GM23248 (cell line): ENCODE data around the gene CDC7.

Source experiments
- EZH2 ChIP-seq: fragments of 200-600 bp; sonication (generic); IDR thresholded peaks from 2 replicates; pipeline ENCODE4 v1.6.1; 2018; ENCODE audit warnings: antibody characterized with exemption, mild to moderate bottlenecking; ENCODE audit not compliant: insufficient read depth, poor library complexity, severe bottlenecking
- EZH2phosphoT487 ChIP-seq: fragments of 200-600 bp; sonication (generic); IDR thresholded peaks from 2 replicates; pipeline ENCODE4 v1.6.1; 2018; ENCODE audit warnings: antibody characterized with exemption, moderate library complexity, mild to moderate bottlenecking, low read depth; ENCODE audit not compliant: insufficient read depth

GRCh38 chr1:91511386-91511785, 10.7 kb downstream of the CDC7 start:
- TF ChIP-seq EZH2 (no peak), EZH2phosphoT487 (no peak)
